IMR-90 (cell line): ENCODE measurements around the gene ING3. TPM values are rescaled to one million over a fixed set of nuclear protein-coding genes. Genes with fewer than 3 reads are reported as not detected.
A peak's percentile ranks its signal among the peaks of the same experiment; 100 is the strongest.

Experiments
- ATAC-seq: fragments of 200-7000 bp; cut with Tn5 transposase; 2 replicates; pipeline ENCODE4 v1.9.1; 2020; ENCODE audit warnings: low read depth, mild to moderate bottlenecking, moderate library complexity
- BruUV-seq: library from RNA; stranded (reverse); fragments of 400-500 nt; replicated peaks from 2 replicates; lab custom pipeline; 2021; lab: Mats Ljungman, UMichigan
- CTCF ChIA-PET: fragments of 300-600 bp; formaldehyde crosslinking; extraction: SDS; loops from one replicate; lab custom pipeline; 2021; ENCODE audit warnings: antibody characterized with exemption; lab: Yijun Ruan, JAX
- POLR2A ChIA-PET: fragments of 300-600 bp; sonication (Branson Sonifier 250); formaldehyde crosslinking; loops from one replicate; lab custom pipeline; 2022; ENCODE audit warnings: antibody characterized with exemption; ENCODE audit not compliant: unreplicated experiment; lab: Charles Lee
- DNase-seq: peaks from one replicate; pipeline ENCODE4 v3.0.0; 2013
- H2AFZ ChIP-seq: replicated peaks from 2 replicates; pipeline ENCODE3; 2013; ENCODE audit warnings: low read length, mild to moderate bottlenecking; ENCODE audit not compliant: poor library complexity
- H2AK5ac ChIP-seq: 2 replicates; pipeline ENCODE4 v1.6.1; 2013; ENCODE audit warnings: low read depth, low read length, inconsistent platforms
- H2AK9ac ChIP-seq: replicated peaks from 2 replicates; pipeline ENCODE3; 2013; ENCODE audit warnings: mild to moderate bottlenecking, low read depth, low read length, moderate library complexity; ENCODE audit not compliant: poor library complexity
- H2BK120ac ChIP-seq: 2 replicates; pipeline ENCODE4 v1.6.1; 2013; ENCODE audit warnings: low read depth, low read length, inconsistent platforms
- H2BK15ac ChIP-seq: 3 replicates; pipeline ENCODE4 v1.6.1; 2013; ENCODE audit warnings: low read depth, low read length, inconsistent platforms
- H2BK20ac ChIP-seq: 2 replicates; pipeline ENCODE4 v1.6.1; 2013; ENCODE audit warnings: low read depth, mild to moderate bottlenecking, inconsistent platforms, low read length, moderate library complexity
- H2BK5ac ChIP-seq: 2 replicates; pipeline ENCODE4 v1.6.1; 2013; ENCODE audit warnings: mild to moderate bottlenecking, low read depth, low read length, inconsistent platforms; ENCODE audit not compliant: poor library complexity, severe bottlenecking
- H3K14ac ChIP-seq: replicated peaks from 2 replicates; pipeline ENCODE4 v1.6.1; 2013; ENCODE audit warnings: low read depth, low read length, inconsistent platforms
- H3K18ac ChIP-seq: 2 replicates; pipeline ENCODE4 v1.6.1; 2013; ENCODE audit warnings: low read depth, low read length, control low read depth
- H3K23ac ChIP-seq: 2 replicates; pipeline ENCODE4 v1.6.1; 2013; ENCODE audit warnings: low read depth, low read length, inconsistent platforms
- H3K27ac ChIP-seq: 2 replicates; pipeline ENCODE4 v1.5.1; 2013; ENCODE audit warnings: mild to moderate bottlenecking, control low read depth, low read length; ENCODE audit not compliant: insufficient read depth
- H3K27me3 ChIP-seq: 2 replicates; pipeline ENCODE4 v1.6.1; 2013; ENCODE audit warnings: low read length; ENCODE audit not compliant: control insufficient read depth, insufficient read depth
- H3K36me3 ChIP-seq: 2 replicates; pipeline ENCODE4 v1.6.1; 2013; ENCODE audit warnings: low read length, mixed read lengths; ENCODE audit not compliant: control insufficient read depth, insufficient read depth
- H3K4ac ChIP-seq: 2 replicates; pipeline ENCODE4 v1.6.1; 2013; ENCODE audit warnings: low read depth, low read length, inconsistent platforms
- H3K4me1 ChIP-seq: 2 replicates; pipeline ENCODE4 v1.6.1; 2013; ENCODE audit warnings: low read length, mixed read lengths; ENCODE audit not compliant: control insufficient read depth, insufficient read depth
- H3K4me2 ChIP-seq: 2 replicates; pipeline ENCODE4 v1.6.1; 2013; ENCODE audit warnings: low read depth, mild to moderate bottlenecking, control low read depth, low read length, moderate library complexity
- H3K4me3 ChIP-seq: 2 replicates; pipeline ENCODE4 v1.5.1; 2013; ENCODE audit warnings: low read depth, mild to moderate bottlenecking, control low read depth, low read length, moderate library complexity; ENCODE audit not compliant: insufficient read depth
- H3K56ac ChIP-seq: 2 replicates; pipeline ENCODE4 v1.6.1; 2013; ENCODE audit warnings: low read length, inconsistent platforms; ENCODE audit not compliant: insufficient read depth; ENCODE audit errors: extremely low read depth
- H3K79me1 ChIP-seq, 2 experiments: 2 replicates each; pipeline ENCODE4 v1.6.1; 2013; ENCODE audit warnings: low read length in 2 of 2, inconsistent platforms in 1 of 2, low read depth in 1 of 2
- H3K9ac ChIP-seq: 2 replicates; pipeline ENCODE4 v1.6.1; 2013; ENCODE audit warnings: low read depth, low read length, control low read depth
- H3K9me1 ChIP-seq: 2 replicates; pipeline ENCODE4 v1.6.1; 2013; ENCODE audit warnings: low read length, inconsistent platforms; ENCODE audit not compliant: insufficient read depth
- H3K9me3 ChIP-seq: 2 replicates; pipeline ENCODE4 v1.6.1; 2013; ENCODE audit warnings: low read length; ENCODE audit not compliant: control insufficient read depth, insufficient read depth
- H4K20me1 ChIP-seq: 2 replicates; pipeline ENCODE4 v1.6.1; 2013; ENCODE audit warnings: low read length, inconsistent platforms; ENCODE audit not compliant: insufficient read depth
- H4K5ac ChIP-seq: 2 replicates; pipeline ENCODE4 v1.6.1; 2013; ENCODE audit warnings: mild to moderate bottlenecking, low read depth, low read length, control low read depth
- H4K8ac ChIP-seq, 2 experiments: 2 replicates each; pipeline ENCODE4 v1.6.1; 2013; ENCODE audit warnings: low read depth in 2 of 2, low read length in 2 of 2, control low read depth in 1 of 2, inconsistent platforms in 1 of 2
- H4K91ac ChIP-seq: 2 replicates; pipeline ENCODE4 v1.6.1; 2013; ENCODE audit warnings: low read depth, low read length, inconsistent platforms; ENCODE audit not compliant: insufficient read depth
- CEBPB ChIP-seq: IDR thresholded peaks from 2 replicates; pipeline ENCODE4 v1.6.1; 2012; ENCODE audit warnings: low read depth, low read length, improper control_type of control experiment
- MXI1 ChIP-seq: IDR thresholded peaks from 2 replicates; pipeline ENCODE4 v1.6.1; 2012; ENCODE audit warnings: low read depth, mild to moderate bottlenecking, low read length, moderate library complexity, borderline replicate concordance
- NFE2L2 ChIP-seq: fragments of 150-350 bp; IDR thresholded peaks from 2 replicates; pipeline ENCODE4 v1.6.1; 2016; ENCODE audit warnings: low read depth, mild to moderate bottlenecking, low read length
- WGBS, 2 experiments: methylation state at CpG; one replicate each; pipeline versions ENCODE4 v1.1.5 to v1.1.7; 2013; ENCODE audit warnings: missing lambda C conversion rate in 2 of 2; ENCODE audit not compliant: insufficient read length in 1 of 2; ENCODE audit errors: extremely low coverage in 2 of 2; 5-methylcytosine and 5-hydroxymethylcytosine counted together
- dilution Hi-C: fragments of 300-500 bp; cut with HindIII; formaldehyde crosslinking; loops from one replicate; pipeline ENCODE4 v1.14.3; 2018; ENCODE audit warnings: low sequenced_read_pairs; ENCODE audit not compliant: unreplicated experiment
- in situ Hi-C: fragments of 300-500 bp; cut with MboI; formaldehyde crosslinking; loops from 3 replicates; pipeline ENCODE4 v1.14.3; 2019; ENCODE audit warnings: low sequenced_read_pairs, inconsistent platforms, mixed read lengths
- intact Hi-C: fragments of 100-400 bp; cut with micrococcal nuclease; formaldehyde crosslinking; loops from 2 replicates; pipeline ENCODE4 v1.10.0; 2022
- polyA plus RNA-seq, 3 experiments: library from polyadenylated mRNA; depleted of rRNA; stranded (reverse); fragments of >200 nt; gene quantifications; 2 replicates each; pipeline ENCODE4 v1.2.3, GENCODE V29; 2012; ENCODE audit warnings: low replicate concordance in 1 of 3
- total RNA-seq: library from RNA; depleted of rRNA; stranded (reverse); fragments of >200 nt; gene quantifications from 2 replicates; pipeline ENCODE4 v1.2.3, GENCODE V29; 2012
- TF ChIP-seq, protein P1 (sequence below): fragments of 150-350 bp; IDR thresholded peaks from 2 replicates; pipeline ENCODE4 v1.6.1; 2017; ENCODE audit warnings: mild to moderate bottlenecking, antibody characterized with exemption, low read length, low read depth

ING3 gene
- total and polyA plus RNA-seq, 2 of the 4 experiments (the other 2 are of a cell fraction), result 7.2 to 11.3 TPM

- Histone ChIP-seq H2AFZ (no peak overlapping the region), H2AK9ac (no peak overlapping the region), H3K36me3 (no peaks in the 10 kb centered on the region), H2BK15ac (no peak overlapping the region), H3K79me1 (peaks cover 44 to 71% of the 10 kb centered on the region in 2 experiments), H3K9me1 (peaks cover 18% of the 10 kb centered on the region), H3K18ac (peak overlapping the region; percentile 67; the same call in 1 of the 2 replicates), H3K27ac (no peak overlapping the region), H3K4me3 (no peak overlapping the region), H4K8ac (0 out of 4 replicates have a peak overlapping the region, but pooled peaks of 1 of the 2 experiments have one; percentile 16), H3K4me1 (peaks cover 18% of the 10 kb centered on the region), H3K4me2 (peak overlapping the region; percentile 41; the same call in 1 of the 2 replicates), H4K91ac (no peak overlapping the region), H3K9ac (no peak overlapping the region), H2BK5ac (no peak overlapping the region), H2AK5ac (no peak overlapping the region), H3K14ac (no peak overlapping the region; the same call in 1 of the 2 replicates), H2BK20ac (no peak overlapping the region), H3K27me3 (no peaks in the 10 kb centered on the region), H4K20me1 (peaks cover 9% of the 10 kb centered on the region; the same call in 1 of the 2 replicates), H3K56ac (no peak overlapping the region), H3K23ac (0 out of 2 replicates have a peak overlapping the region, but pooled peaks have one; percentile 18), H4K5ac (peak overlapping the region; percentile 37; the same call in 1 of the 2 replicates), H3K4ac (no peak overlapping the region), H3K9me3 (no peaks in the 10 kb centered on the region), H2BK120ac (0 out of 2 replicates have a peak overlapping the region, but pooled peaks have one; percentile 24)
- TF ChIP-seq CEBPB, result no peak
- TF ChIP-seq, protein P1, sequence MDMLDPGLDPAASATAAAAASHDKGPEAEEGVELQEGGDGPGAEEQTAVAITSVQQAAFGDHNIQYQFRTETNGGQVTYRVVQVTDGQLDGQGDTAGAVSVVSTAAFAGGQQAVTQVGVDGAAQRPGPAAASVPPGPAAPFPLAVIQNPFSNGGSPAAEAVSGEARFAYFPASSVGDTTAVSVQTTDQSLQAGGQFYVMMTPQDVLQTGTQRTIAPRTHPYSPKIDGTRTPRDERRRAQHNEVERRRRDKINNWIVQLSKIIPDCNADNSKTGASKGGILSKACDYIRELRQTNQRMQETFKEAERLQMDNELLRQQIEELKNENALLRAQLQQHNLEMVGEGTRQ, result no peak
- no peak for TF ChIP-seq NFE2L2
- TF ChIP-seq MXI1, result no peak
- ATAC-seq (no peak), DNase-seq (no peak)
- ChIA-PET POLR2A (no interaction called here), CTCF (interaction anchor here (0.6 to 1.1 kb wide), 4 partner anchors 10 to 199 kb away, joined by 3 to 4 read pairs (median 3); no protein-coding TSS in a partner anchor)
- WGBS, 2 experiments, result no CpG with 5 or more reads among the region's 4 CpGs
- dilution Hi-C loops, result no loop called here
- intact Hi-C loops, result no loop called here
- in situ Hi-C loops, result no loop called here
- BruUV-seq, result no TSS peak
Observed at GRCh38 chr7:121005996-121006584, 55.5 kb downstream of the ING3 start.
